AG04450 (cell line): ENCODE measurements around the gene CYP26C1. TPM values are rescaled to one million over a fixed set of nuclear protein-coding genes. Genes with fewer than 3 reads are reported as not detected.

Source experiments
- CTCF ChIA-PET: fragments of 300-600, 350-600 bp; formaldehyde crosslinking; extraction: SDS; loops from one replicate; lab custom pipeline; 2022; ENCODE audit warnings: antibody characterized with exemption, inconsistent platforms; lab: Charles Lee
- POLR2A ChIA-PET: fragments of 350-600 bp; formaldehyde crosslinking; extraction: SDS; loops from one replicate; lab custom pipeline; 2021; ENCODE audit warnings: antibody characterized with exemption, inconsistent platforms; lab: Yijun Ruan, JAX
- DNase-seq: peaks from one replicate; pipeline ENCODE4 v3.0.0-alpha.2; 2011; ENCODE audit warnings: low read depth, low spot score
- H3K27ac ChIP-seq: one replicate; pipeline ENCODE4 v1.5.1; 2012; ENCODE audit warnings: low read depth, low read length, control low read depth
- H3K27me3 ChIP-seq: one replicate; pipeline ENCODE4 v1.6.0; 2012; ENCODE audit warnings: low read length; ENCODE audit not compliant: control insufficient read depth, insufficient read depth
- H3K4me3 ChIP-seq: 2 replicates; pipeline ENCODE4 v1.5.1; 2011; ENCODE audit warnings: mild to moderate bottlenecking, low read depth, low read length, control low read depth
- H3K9me3 ChIP-seq: 2 replicates; pipeline ENCODE4 v1.5.1; 2012; ENCODE audit warnings: low read length; ENCODE audit not compliant: control insufficient read depth, insufficient read depth
- polyA plus RNA-seq: library from polyadenylated mRNA; depleted of rRNA; stranded (reverse); fragments of >200 nt; gene quantifications from 2 replicates; pipeline ENCODE4 v1.2.3, GENCODE V29; 2011
- TF ChIP-seq, protein P1 (sequence below): IDR thresholded peaks from 2 replicates; pipeline ENCODE4 v1.5.1; 2011; ENCODE audit warnings: low read depth, low read length, control low read depth, inconsistent platforms

CYP26C1 gene
- polyA plus RNA-seq, 1 experiment, result not detected

- TF ChIP-seq, protein P1, sequence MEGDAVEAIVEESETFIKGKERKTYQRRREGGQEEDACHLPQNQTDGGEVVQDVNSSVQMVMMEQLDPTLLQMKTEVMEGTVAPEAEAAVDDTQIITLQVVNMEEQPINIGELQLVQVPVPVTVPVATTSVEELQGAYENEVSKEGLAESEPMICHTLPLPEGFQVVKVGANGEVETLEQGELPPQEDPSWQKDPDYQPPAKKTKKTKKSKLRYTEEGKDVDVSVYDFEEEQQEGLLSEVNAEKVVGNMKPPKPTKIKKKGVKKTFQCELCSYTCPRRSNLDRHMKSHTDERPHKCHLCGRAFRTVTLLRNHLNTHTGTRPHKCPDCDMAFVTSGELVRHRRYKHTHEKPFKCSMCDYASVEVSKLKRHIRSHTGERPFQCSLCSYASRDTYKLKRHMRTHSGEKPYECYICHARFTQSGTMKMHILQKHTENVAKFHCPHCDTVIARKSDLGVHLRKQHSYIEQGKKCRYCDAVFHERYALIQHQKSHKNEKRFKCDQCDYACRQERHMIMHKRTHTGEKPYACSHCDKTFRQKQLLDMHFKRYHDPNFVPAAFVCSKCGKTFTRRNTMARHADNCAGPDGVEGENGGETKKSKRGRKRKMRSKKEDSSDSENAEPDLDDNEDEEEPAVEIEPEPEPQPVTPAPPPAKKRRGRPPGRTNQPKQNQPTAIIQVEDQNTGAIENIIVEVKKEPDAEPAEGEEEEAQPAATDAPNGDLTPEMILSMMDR, result no peak
- ChIA-PET CTCF (no interaction called here), POLR2A (no interaction called here)
- DNase-seq, result no peak
- no peak overlapping the region for H3K4me3 ChIP-seq
- peaks cover 16% of the 10 kb centered on the region for H3K27me3 ChIP-seq
- H3K27ac ChIP-seq, result no peak overlapping the region
- no peaks in the 10 kb centered on the region for H3K9me3 ChIP-seq
Measured at GRCh38 chr10:93087846-93088245, 27.2 kb downstream of the CYP26C1 start.

DNA sequence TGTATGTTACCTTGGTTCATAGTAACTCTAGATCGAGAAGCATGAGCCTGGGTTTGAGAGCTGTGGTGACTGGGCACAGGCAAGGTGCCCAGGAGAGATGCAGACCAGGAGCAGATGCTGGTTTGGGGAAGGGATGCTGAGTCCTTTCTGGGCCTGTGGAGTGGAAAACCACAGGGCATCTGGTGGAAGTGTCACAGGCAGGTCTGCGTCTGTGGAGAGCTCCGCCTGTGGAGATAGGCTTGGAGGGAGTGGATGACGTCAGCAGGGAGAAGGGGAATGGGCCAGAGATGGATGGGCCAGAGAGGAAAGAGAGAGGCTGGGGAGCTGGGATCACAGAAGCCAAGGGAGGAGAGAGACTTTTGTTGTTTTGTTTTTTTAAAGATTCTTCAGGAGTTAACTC, 27.9 kb downstream of the CYP26C1 start:
- Histone ChIP-seq H3K27ac (no peak overlapping the region), H3K4me3 (no peak overlapping the region), H3K9me3 (no peaks in the 10 kb centered on the region), H3K27me3 (peaks cover 16% of the 10 kb centered on the region)
- ChIA-PET CTCF (interaction anchor here (1.5 kb wide), 1 partner anchor 8 kb away, joined by 9 read pairs; no protein-coding TSS in a partner anchor), POLR2A (no interaction called here)
- TF ChIP-seq, protein P1, result no peak
- DNase-seq, result no peak

DNA sequence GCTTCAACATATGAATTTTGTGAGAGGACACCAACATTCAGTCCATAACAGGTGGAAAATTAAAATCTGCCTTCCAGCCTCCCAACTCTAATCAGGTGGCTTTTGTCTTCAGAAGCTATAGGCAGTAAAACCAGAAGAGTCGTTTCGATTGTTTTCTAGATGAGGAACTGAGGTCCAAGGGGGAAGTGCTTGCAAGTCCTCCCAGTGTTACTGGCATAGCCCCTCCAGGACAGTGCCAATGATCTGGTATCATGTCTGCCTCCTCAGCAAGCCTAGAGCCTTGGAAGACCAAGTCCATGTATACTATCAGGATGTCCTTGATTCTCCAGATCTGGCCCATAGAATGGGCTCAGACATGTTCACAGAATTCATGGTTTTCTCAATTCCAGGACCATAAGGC, 30.0 kb downstream of the CYP26C1 start:
- Histone ChIP-seq H3K27ac (no peak overlapping the region), H3K27me3 (peaks cover 16% of the 10 kb centered on the region), H3K4me3 (no peak overlapping the region), H3K9me3 (no peaks in the 10 kb centered on the region)
- POLR2A ChIA-PET, result no interaction called here
- CTCF ChIA-PET, result interaction anchor here (2.4 kb wide), 1 partner anchor 10 kb away, joined by 9 read pairs; no protein-coding TSS in a partner anchor
- no peak for DNase-seq
- TF ChIP-seq, protein P1, result no peak

- H3K4me3 ChIP-seq, result no peak overlapping the region
- no peak for DNase-seq
- H3K9me3 ChIP-seq, result no peaks in the 10 kb centered on the region
- H3K27me3 ChIP-seq, result peaks cover 10% of the 10 kb centered on the region
- ChIA-PET CTCF (interaction anchor here (2.4 kb wide), 1 partner anchor 12 kb away, joined by 9 read pairs; no protein-coding TSS in a partner anchor), POLR2A (no interaction called here)
- H3K27ac ChIP-seq, result no peak overlapping the region
- TF ChIP-seq, protein P1, result no peak
Measured at GRCh38 chr10:93091960-93092359, 31.4 kb downstream of the CYP26C1 start.

DNA sequence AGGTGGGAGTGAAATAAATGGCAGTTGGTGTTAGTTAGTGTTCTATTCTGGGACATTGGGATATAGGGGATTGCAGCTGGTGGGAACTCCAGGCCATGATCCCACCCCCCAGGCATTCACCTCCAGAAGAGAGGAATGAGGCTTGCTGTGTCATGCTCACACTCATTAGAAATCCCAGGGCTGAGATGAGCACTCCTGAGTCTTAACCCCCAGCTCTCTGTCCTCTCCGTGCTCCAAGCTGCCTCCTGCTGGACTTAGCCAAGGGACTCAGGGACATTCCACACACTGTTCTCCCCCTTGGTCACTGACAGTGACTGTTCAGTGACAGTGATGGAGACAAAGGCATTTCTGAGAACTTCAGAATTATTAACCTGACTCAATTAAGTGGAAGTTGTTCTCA, 34.6 kb downstream of the CYP26C1 start:
- POLR2A ChIA-PET, result no interaction called here
- DNase-seq, result no peak
- Histone ChIP-seq H3K27me3 (peaks cover 5% of the 10 kb centered on the region), H3K9me3 (no peaks in the 10 kb centered on the region), H3K27ac (no peak overlapping the region), H3K4me3 (no peak overlapping the region)
- CTCF ChIA-PET, result interaction anchor here (3.0 kb wide), 1 partner anchor 15 kb away, joined by 10 read pairs; no protein-coding TSS in a partner anchor
- TF ChIP-seq, protein P1, result no peak
